Measurements from ENCODE around the gene CSNK1A1L. TPM values are rescaled to one million over a fixed set of nuclear protein-coding genes. Genes with fewer than 3 reads are reported as not detected.

Gene CSNK1A1L
- total and polyA plus RNA-seq, 2 of the 13 experiments (the other 11 are each of a cell fraction or from before 2014, with no cell fraction given) = not detected

- FAIRE-seq (no peak), DNase-seq (ENCODE audit: low spot score) (no peak), ATAC-seq (no peak)
- H3K79me2 ChIP-seq (ENCODE audit: insufficient read depth, low read length) = no peaks in the 10 kb centered on the region
- H4K20me1 ChIP-seq (ENCODE audit: insufficient read depth, low read length) = no peaks in the 10 kb centered on the region
- CTCF ChIA-PET (ENCODE audit: low intra/inter-chr PET ratio, low total read pairs) = no interaction called here
- no peaks in the 10 kb centered on the region for H3K4me1 ChIP-seq (ENCODE audit: insufficient read depth, low read length)
- in situ Hi-C loops (cut with HindIII; ENCODE audit: extremely low pct_ligation_motif_present, low pct_unique_long_range_greater_than_20kb) = no loop called here
- no peaks in the 10 kb centered on the region for H3K9me3 ChIP-seq (ENCODE audit: low read length)
- H3K27me3 ChIP-seq (ENCODE audit: control insufficient read depth in 1 of 2, insufficient read depth in 2 of 2, low read length in 2 of 2) = no peaks in the 10 kb centered on the region
- TF ChIP-seq IRX3 (CRISPR knock-in tag; IDR thresholded peaks at IDR 0.05; ENCODE audit: borderline replicate concordance, low read depth) = no peak
- TF ChIP-seq DMAP1 (CRISPR knock-in tag; IDR thresholded peaks at IDR 0.05) = no peak
- no peak for TF ChIP-seq ZNF382 (CRISPR knock-in tag; IDR thresholded peaks at IDR 0.05; ENCODE audit: borderline replicate concordance)
- POLR2A ChIA-PET = no interaction called here
- no peak overlapping the region for H3K9ac ChIP-seq (ENCODE audit: insufficient read depth, low read depth, low read length)
- H3K27ac ChIP-seq (ENCODE audit: extremely low read length, insufficient read depth, low read length) = no peak overlapping the region
- no peak overlapping the region for H3K4me2 ChIP-seq (ENCODE audit: low read depth, low read length)
- intact Hi-C loops (cut with micrococcal nuclease; ENCODE audit: unreplicated experiment) = no loop called here
- H2AFZ ChIP-seq (ENCODE audit: low read length) = no peak overlapping the region
- no TSS peak for BruUV-seq (replicated peaks)
- 29% methylated on average over 1 of the region's 1 CpG for WGBS (ENCODE audit: low lambda C conversion rate)
- H3K4me3 ChIP-seq (replicated peaks in 1 of 3; ENCODE audit: insufficient read depth in 1 of 3, low read depth in 2 of 3, low read length in 3 of 3) = no peak overlapping the region
- no peaks in the 10 kb centered on the region for H3K36me3 ChIP-seq (replicated peaks in 1 of 2; ENCODE audit: control insufficient read depth in 1 of 2, insufficient read depth in 2 of 2, low read length in 2 of 2)
Observed at GRCh38 chr13:37142877-37143276, 37.4 kb upstream of the CSNK1A1L start.

- Histone ChIP-seq H3K4me3 (replicated peaks in 1 of 3; ENCODE audit: insufficient read depth in 1 of 3, low read depth in 2 of 3, low read length in 3 of 3) (no peak overlapping the region), H3K9ac (ENCODE audit: insufficient read depth, low read depth, low read length) (no peak overlapping the region), H2AFZ (ENCODE audit: low read length) (no peak overlapping the region), H4K20me1 (ENCODE audit: insufficient read depth, low read length) (no peaks in the 10 kb centered on the region), H3K27ac (ENCODE audit: extremely low read length, insufficient read depth, low read length) (no peak overlapping the region), H3K4me1 (ENCODE audit: insufficient read depth, low read length) (no peaks in the 10 kb centered on the region), H3K4me2 (ENCODE audit: low read depth, low read length) (no peak overlapping the region), H3K79me2 (ENCODE audit: insufficient read depth, low read length) (no peaks in the 10 kb centered on the region), H3K36me3 (replicated peaks in 1 of 2; ENCODE audit: control insufficient read depth in 1 of 2, insufficient read depth in 2 of 2, low read length in 2 of 2) (no peaks in the 10 kb centered on the region), H3K9me3 (ENCODE audit: low read length) (no peaks in the 10 kb centered on the region), H3K27me3 (ENCODE audit: control insufficient read depth in 1 of 2, insufficient read depth in 2 of 2, low read length in 2 of 2) (no peaks in the 10 kb centered on the region)
- FAIRE-seq (no peak), ATAC-seq (no peak), DNase-seq (ENCODE audit: low spot score) (no peak)
- no peak for TF ChIP-seq MAF1 (CRISPR knock-in tag; IDR thresholded peaks at IDR 0.05; ENCODE audit: borderline replicate concordance)
- TF ChIP-seq ZKSCAN5 (CRISPR knock-in tag; IDR thresholded peaks at IDR 0.05) = no peak
- TF ChIP-seq MAFG (CRISPR knock-in tag; IDR thresholded peaks at IDR 0.05) = no peak
- no peak for TF ChIP-seq ZNF512 (CRISPR knock-in tag; IDR thresholded peaks at IDR 0.05)
- no peak for TF ChIP-seq SALL1 (CRISPR knock-in tag; IDR thresholded peaks at IDR 0.05)
- TF ChIP-seq ZNF629 (CRISPR knock-in tag; conservative IDR thresholded peaks at IDR 0.05) = no peak
- TF ChIP-seq HINFP (CRISPR knock-in tag; IDR thresholded peaks at IDR 0.05; ENCODE audit: low read depth) = no peak
- no peak for TF ChIP-seq RFXAP (CRISPR knock-in tag; IDR thresholded peaks at IDR 0.05; ENCODE audit: borderline replicate concordance)
- no peak for TF ChIP-seq ZNF510 (CRISPR knock-in tag; IDR thresholded peaks at IDR 0.05; ENCODE audit: low read depth)
- TF ChIP-seq TP53 (CRISPR knock-in tag; conservative IDR thresholded peaks at IDR 0.05) = no peak
- intact Hi-C loops (cut with micrococcal nuclease; ENCODE audit: unreplicated experiment) = no loop called here
- ChIA-PET POLR2A (no interaction called here), CTCF (ENCODE audit: low intra/inter-chr PET ratio, low total read pairs) (no interaction called here)
- BruUV-seq (replicated peaks) = no TSS peak
- 0% methylated on average over 1 of the region's 1 CpG for WGBS (ENCODE audit: low lambda C conversion rate)
- in situ Hi-C loops (cut with HindIII; ENCODE audit: extremely low pct_ligation_motif_present, low pct_unique_long_range_greater_than_20kb) = no loop called here
Observed at GRCh38 chr13:37141011-37141410, 35.5 kb upstream of the CSNK1A1L start.
